ENCODE measurements around the gene FAM124B.

DNA sequence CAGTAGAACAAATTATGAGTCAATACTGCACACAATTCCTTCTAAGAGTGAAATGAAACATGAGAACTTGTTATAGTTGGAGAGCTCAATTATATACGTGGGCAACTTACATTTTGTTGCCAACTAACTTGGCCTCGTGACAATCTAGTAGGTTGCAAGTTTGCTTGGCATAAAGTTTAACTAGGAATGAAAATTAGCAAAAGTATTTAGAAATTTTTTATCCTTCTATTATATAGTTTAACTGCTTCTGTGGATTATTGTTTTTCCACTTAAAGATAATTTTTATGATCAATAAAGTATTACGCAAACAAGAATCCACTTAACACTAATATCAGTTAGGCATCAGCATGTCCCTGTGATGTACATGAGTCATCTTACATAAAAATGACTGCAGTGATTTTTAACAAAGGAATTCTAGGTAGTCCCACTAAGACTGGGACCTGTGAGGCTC lies 41.1 kb downstream of the FAM124B start:
- TF ChIP-seq CTCF (conservative IDR thresholded peaks at IDR 0.05; ENCODE audit: low read length): no peak
- TF ChIP-seq EZH2phosphoT487 (IDR thresholded peaks at IDR 0.05; ENCODE audit: borderline replicate concordance, low read depth, low read length): no peak

Data from OCI-LY7 (cell line).